ENCODE measurements around the gene GATB.

GATB gene

DNA sequence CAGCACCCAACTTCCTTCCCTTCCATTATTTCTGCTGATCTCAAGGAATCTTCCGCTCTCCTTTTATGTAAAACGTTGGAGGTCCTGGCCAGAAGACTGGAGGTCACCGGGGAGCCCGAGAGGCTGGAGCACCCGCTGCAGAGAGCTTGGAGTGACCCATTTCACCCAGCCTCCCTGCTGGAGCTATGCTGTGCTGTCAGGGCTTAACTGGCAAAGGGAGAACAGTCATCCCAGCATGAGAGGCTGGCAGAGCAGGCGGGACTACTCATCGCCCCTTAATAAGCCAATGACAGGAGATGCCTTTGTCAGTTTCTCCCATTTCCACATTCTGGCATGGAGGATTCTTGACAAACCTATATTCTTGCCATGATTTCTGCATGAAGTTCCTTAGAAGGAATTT lies 98.9 kb downstream of the GATB start:
- no peaks in the 10 kb centered on the region for H3K4me1 ChIP-seq (ENCODE audit: insufficient read depth, low read length)
- H3K9me3 ChIP-seq (ENCODE audit: control insufficient read depth, insufficient read depth, low read length): no peaks in the 10 kb centered on the region
- H3K9ac ChIP-seq (ENCODE audit: low read depth, low read length): no peak overlapping the region
- peaks cover 9% of the 10 kb centered on the region for H3K36me3 ChIP-seq (ENCODE audit: insufficient read depth, low read length)

DNA sequence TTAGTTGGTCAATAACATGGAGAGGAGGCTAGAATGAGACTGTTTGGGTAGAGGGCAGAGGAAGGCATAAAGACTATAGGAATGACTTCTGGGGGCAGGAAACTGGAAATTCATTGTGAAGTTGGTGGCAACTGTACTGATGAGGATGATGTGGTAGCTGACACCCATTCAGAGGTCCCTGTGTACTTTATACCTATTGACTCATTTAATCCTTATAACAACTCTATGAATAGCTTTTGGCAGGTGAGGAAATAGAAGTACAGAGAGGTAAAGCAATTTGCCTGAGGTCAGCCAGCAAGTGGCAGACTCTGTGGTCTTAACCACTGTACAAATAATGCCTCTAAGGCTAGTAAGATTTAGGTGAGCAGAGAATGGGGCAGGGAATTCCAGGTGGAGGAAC lies 100.1 kb downstream of the GATB start:
- Histone ChIP-seq H3K36me3 (ENCODE audit: insufficient read depth, low read length) (peaks cover 13% of the 10 kb centered on the region), H3K9ac (ENCODE audit: low read depth, low read length) (no peak overlapping the region), H3K4me1 (ENCODE audit: insufficient read depth, low read length) (no peaks in the 10 kb centered on the region), H3K9me3 (ENCODE audit: control insufficient read depth, insufficient read depth, low read length) (no peaks in the 10 kb centered on the region)

DNA sequence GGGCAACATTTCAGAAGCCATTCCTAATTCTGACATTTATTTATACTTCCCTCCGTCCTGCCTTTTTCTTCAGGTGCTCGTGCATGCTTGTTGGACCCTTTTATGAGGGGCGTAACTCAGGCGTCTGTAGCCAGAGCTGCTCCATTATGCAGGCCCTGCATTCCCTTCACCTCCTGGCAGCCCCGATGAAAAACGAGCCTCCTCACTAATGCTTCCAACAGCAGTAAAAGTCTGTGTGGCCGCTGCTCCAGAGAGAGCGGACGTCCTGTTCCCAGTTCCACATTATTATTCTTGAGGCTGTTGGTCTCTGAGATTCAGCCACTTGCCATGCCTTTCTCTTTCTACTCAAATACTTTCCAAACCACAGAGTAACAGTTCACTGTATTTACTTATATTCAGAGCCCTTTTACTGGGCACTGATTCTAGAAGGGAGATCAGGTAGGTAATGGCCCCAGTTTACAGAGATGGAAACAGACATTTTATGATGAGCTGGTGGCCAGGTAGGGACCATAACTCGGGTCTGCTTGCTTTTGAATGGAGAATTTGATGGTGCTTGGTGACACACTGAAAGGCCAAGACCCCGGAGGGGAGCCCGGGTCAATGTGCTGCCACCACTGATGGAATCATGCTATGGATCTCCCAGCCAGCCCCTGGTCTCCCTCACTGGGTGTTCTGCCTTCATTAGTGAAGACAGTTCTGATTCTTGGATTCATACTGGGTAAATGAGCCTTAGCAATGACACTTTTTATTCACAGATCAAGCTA lies 101.0 kb downstream of the GATB start:
- Histone ChIP-seq H3K4me1 (ENCODE audit: insufficient read depth, low read length) (no peaks in the 10 kb centered on the region), H3K9me3 (ENCODE audit: control insufficient read depth, insufficient read depth, low read length) (no peaks in the 10 kb centered on the region), H3K36me3 (ENCODE audit: insufficient read depth, low read length) (peaks cover 13% of the 10 kb centered on the region), H3K9ac (ENCODE audit: low read depth, low read length) (no peak overlapping the region)

DNA sequence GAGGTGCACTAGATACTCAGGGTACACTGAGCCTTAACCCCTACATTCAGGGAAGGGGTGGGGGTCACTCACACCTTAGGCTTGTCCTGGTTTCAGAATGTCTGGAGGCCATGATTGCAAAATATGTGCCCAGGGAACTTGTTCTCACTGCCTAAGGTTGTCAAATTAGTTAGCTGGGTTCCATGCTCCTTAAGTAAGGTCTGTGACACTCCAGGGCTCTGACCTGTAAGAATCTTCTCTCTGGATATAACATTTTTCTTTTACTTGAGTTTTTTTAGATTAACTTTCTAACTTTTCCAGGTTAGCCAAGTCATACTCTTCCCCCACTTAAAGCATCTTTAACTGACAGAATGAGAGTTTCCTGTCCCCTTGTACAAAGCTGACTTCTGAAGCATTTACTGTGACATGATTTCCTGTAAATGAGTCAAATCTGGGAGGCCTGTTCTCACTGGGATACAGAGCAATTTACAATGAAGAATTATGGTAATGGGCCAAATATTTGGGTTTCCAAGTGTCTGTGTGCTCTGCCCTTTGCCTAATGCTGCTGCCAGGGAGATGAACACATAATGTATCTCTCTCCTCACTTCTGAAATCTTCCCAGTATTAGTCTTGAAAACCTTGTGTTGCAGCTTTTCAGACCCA lies 101.7 kb downstream of the GATB start:
- no peak overlapping the region for H3K9ac ChIP-seq (ENCODE audit: low read depth, low read length)
- H3K36me3 ChIP-seq (ENCODE audit: insufficient read depth, low read length): peaks cover 12% of the 10 kb centered on the region

DNA sequence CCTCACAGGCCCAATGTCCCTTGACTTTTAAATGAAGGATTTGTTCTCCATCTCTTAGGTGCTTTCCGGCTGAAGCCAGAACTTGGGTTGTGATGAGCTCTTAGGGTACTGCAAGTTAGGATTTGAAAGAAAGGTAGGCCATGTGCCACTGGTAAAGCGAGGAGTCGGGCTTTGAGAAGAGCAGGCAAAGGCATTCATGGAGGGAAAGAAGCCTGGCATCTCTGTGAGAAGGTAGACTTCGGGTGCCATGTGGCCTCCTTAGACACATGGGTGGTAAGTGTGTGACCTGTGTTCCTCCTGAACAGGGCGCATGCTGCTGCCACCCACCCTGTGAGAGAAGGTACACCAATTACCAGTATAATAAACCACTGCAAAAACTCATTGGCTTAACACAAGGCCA lies 102.9 kb downstream of the GATB start:
- no peak overlapping the region for H3K9ac ChIP-seq (ENCODE audit: low read depth, low read length)
- H3K4me1 ChIP-seq (ENCODE audit: insufficient read depth, low read length): no peaks in the 10 kb centered on the region
- peaks cover 6% of the 10 kb centered on the region; the same call in 1 of the 2 replicates for H3K36me3 ChIP-seq (ENCODE audit: insufficient read depth, low read length)
- no peaks in the 10 kb centered on the region for H3K9me3 ChIP-seq (ENCODE audit: control insufficient read depth, insufficient read depth, low read length)

More for the DNA sequence above, 101.7 kb downstream of the GATB start:
- Histone ChIP-seq H3K4me1 (ENCODE audit: insufficient read depth, low read length) (no peaks in the 10 kb centered on the region), H3K9me3 (ENCODE audit: control insufficient read depth, insufficient read depth, low read length) (no peaks in the 10 kb centered on the region)

DNA sequence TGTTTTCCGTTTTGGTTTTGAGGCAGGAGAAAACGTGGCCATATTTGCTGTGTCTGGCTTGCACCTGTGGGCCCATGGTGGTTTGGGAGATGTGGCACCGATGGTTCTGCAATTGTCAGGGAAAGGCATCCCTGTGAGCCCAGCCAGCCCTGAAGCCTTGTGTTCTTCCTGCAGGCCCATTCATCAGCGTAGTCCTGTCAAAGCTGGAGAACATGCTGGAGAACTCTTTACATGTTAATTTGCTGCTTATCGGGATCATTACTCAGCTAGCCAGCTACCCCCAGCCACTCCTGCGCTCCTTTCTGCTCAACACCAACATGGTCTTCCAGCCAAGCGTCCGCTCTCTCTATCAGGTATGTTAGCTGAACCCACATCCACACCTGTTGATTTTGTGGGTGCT lies 104.7 kb downstream of the GATB start:
- Histone ChIP-seq H3K9me3 (ENCODE audit: control insufficient read depth, insufficient read depth, low read length) (no peaks in the 10 kb centered on the region), H3K4me1 (ENCODE audit: insufficient read depth, low read length) (no peaks in the 10 kb centered on the region), H3K9ac (ENCODE audit: low read depth, low read length) (no peak overlapping the region), H3K36me3 (ENCODE audit: insufficient read depth, low read length) (peaks cover 6% of the 10 kb centered on the region; the same call in 1 of the 2 replicates)

DNA sequence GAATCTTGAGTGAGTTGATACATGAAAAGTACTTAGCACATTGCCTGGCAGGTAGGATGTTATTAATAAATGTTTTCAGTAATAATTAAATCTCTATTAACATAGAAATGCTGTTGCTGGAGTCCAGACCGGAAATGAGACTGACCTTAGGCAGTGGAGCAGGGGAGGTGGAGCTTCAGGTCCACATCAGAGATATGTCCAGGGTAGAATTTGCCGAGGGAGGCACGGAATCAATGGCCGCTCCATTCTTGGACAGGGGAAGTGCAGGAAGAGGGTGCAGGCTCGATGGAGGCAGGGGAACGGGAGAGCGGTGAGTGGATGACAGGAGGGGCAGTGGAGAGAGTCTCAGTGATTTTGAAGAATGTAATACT lies 107.3 kb downstream of the GATB start:
- peaks cover 6% of the 10 kb centered on the region; the same call in 1 of the 2 replicates for H3K36me3 ChIP-seq (ENCODE audit: insufficient read depth, low read length)
- no peaks in the 10 kb centered on the region for H3K9me3 ChIP-seq (ENCODE audit: control insufficient read depth, insufficient read depth, low read length)
- no peaks in the 10 kb centered on the region for H3K4me1 ChIP-seq (ENCODE audit: insufficient read depth, low read length)
- no peak overlapping the region for H3K9ac ChIP-seq (ENCODE audit: low read depth, low read length)

DNA sequence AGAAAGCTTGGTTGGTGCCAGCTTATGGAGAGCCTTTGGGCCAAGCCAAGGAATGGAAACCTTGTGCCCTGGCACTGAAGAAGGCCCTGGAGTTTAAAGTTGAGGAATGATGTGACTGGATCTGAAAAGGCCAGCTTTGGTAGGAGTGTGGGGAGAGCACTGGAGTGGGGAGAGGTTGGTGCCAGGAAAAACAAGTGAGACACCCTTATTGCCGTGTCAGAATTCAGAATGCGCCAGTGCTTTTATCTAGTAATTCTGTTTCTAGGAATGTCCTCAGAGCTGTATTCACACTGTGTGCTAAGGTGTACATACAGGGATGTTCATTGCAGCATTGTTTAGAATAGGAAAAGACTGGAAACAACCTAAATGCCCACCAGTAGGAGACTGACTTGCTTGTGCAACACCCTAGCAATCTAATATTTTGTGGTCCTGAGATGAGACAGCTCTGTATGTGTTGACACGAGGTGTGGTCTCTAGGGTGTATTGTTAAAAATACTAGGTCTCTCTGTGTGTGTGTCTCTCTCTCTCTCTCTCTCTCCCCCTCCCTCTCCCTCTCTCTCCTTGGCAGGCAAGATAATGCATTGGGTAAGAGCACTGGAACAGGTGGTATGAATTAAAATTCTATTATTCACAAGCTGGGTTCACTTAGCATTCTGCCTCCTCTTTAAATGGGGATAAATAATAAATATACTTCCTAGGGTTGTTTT lies 107.8 kb downstream of the GATB start:
- H3K9ac ChIP-seq (ENCODE audit: low read depth, low read length): no peak overlapping the region
- peaks cover 6% of the 10 kb centered on the region; the same call in 1 of the 2 replicates for H3K36me3 ChIP-seq (ENCODE audit: insufficient read depth, low read length)
- H3K4me1 ChIP-seq (ENCODE audit: insufficient read depth, low read length): no peaks in the 10 kb centered on the region
- no peaks in the 10 kb centered on the region for H3K9me3 ChIP-seq (ENCODE audit: control insufficient read depth, insufficient read depth, low read length)

DNA sequence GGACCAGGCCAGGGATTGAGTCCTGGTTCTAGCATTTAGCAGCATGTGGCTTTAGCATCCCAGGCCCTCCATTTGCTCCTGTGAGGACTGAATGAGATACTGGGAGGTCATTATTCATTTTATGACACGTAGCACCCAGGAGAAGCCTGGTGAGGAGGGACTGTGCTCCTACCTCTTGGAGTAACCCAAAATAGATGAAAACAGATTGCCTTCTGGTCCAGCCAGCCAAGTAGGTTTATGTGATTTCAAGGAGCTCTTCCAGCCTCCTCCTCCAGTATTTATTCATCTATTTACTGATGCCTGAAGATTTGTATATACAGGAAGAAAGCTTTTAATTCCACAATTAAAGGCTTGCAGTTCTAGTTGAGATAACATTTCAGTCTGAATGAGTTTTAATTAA lies 109.3 kb downstream of the GATB start:
- H3K4me1 ChIP-seq (ENCODE audit: insufficient read depth, low read length): peaks cover 3% of the 10 kb centered on the region
- H3K9ac ChIP-seq (ENCODE audit: low read depth, low read length): no peak overlapping the region
- H3K9me3 ChIP-seq (ENCODE audit: control insufficient read depth, insufficient read depth, low read length): no peaks in the 10 kb centered on the region
- no peaks in the 10 kb centered on the region for H3K36me3 ChIP-seq (ENCODE audit: insufficient read depth, low read length)

DNA sequence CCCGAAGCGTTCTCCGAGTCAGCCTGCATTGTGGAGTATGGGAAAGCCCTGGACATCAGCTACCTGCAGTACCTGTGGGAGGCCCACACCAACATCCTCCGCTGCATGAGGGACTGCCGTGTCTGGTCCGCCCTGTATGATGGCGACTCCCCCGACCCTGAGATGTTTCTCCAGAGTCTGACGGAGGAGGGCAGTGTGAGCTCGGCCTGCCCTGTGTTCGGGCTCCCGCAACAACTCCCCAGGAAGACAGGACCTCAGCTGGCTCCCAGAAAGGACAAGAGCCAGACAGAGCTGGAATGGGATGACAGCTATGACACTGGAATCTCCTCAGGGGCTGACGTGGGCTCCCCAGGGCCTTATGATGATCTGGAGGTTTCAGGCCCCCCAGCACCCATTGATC lies 111.3 kb downstream of the GATB start:
- Histone ChIP-seq H3K9me3 (ENCODE audit: control insufficient read depth, insufficient read depth, low read length) (no peaks in the 10 kb centered on the region), H3K4me1 (ENCODE audit: insufficient read depth, low read length) (peaks cover 10% of the 10 kb centered on the region), H3K36me3 (ENCODE audit: insufficient read depth, low read length) (no peaks in the 10 kb centered on the region), H3K9ac (ENCODE audit: low read depth, low read length) (no peak overlapping the region)

DNA sequence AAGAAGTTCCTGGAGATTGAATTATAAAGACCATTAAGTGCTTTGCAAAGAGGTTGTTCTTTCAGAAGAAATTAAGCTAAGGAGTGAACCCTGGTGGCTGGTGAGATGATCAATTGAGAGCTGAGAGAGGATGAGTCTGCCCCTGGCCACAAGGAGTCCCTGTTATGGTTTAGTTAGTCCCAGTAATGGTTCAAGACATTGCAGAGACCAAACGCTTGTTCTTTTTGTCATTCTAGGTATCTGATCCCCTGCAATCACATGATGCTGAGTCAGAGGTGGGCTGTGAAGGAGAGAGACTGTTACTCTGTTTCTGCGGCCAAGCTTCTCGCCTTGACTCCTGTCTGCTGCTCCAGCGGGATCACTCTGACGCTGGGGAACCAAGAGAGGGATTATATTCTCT lies 114.5 kb downstream of the GATB start:
- no peaks in the 10 kb centered on the region for H3K36me3 ChIP-seq (ENCODE audit: insufficient read depth, low read length)
- no peaks in the 10 kb centered on the region for H3K9me3 ChIP-seq (ENCODE audit: control insufficient read depth, insufficient read depth, low read length)
- H3K4me1 ChIP-seq (ENCODE audit: insufficient read depth, low read length): peaks cover 10% of the 10 kb centered on the region
- H3K9ac ChIP-seq (ENCODE audit: low read depth, low read length): no peak overlapping the region

DNA sequence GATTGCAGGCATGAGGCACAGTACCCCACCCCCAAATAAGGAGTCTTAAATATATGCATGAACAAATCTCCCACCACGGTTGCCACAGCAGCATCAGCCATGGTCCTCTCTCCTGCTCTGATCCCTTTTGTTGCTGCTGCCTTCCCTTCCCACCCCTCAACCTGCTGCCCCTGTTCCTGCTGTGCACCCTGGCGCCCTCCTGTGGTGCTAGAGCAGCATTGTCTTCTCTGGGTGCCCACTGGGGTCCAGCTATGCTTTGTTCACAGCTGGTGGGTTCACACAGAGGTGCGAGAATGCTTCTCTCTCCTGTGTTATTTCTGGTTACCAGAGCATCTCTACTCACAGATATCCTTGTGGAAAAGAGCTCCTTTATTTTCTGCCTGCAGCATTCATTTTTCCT lies 116.2 kb downstream of the GATB start:
- H3K36me3 ChIP-seq (ENCODE audit: insufficient read depth, low read length): no peaks in the 10 kb centered on the region
- H3K4me1 ChIP-seq (ENCODE audit: insufficient read depth, low read length): peaks cover 19% of the 10 kb centered on the region
- H3K9ac ChIP-seq (ENCODE audit: low read depth, low read length): no peak overlapping the region
- H3K9me3 ChIP-seq (ENCODE audit: control insufficient read depth, insufficient read depth, low read length): no peaks in the 10 kb centered on the region

DNA sequence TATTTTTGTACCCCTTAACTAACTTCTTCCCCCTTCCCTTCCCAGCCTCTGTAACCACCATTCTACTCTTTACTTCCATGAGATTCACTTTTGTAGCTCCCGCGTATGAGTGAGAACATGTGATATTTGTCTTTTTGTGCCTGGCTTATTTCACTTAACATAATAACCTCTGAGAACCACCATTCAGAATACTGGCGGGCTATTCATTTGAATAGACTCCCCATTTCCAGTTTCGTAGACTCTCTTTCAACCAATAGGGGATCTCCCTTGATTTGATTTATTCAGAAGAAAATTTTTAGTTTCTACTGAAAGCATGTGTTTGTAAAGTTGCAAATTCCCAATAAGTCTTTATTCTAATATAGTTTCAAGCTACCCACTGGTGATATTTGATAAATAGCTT lies 117.2 kb downstream of the GATB start:
- Histone ChIP-seq H3K36me3 (ENCODE audit: insufficient read depth, low read length) (no peaks in the 10 kb centered on the region), H3K9ac (ENCODE audit: low read depth, low read length) (no peak overlapping the region), H3K4me1 (ENCODE audit: insufficient read depth, low read length) (peaks cover 19% of the 10 kb centered on the region), H3K9me3 (ENCODE audit: control insufficient read depth, insufficient read depth, low read length) (no peaks in the 10 kb centered on the region)

DNA sequence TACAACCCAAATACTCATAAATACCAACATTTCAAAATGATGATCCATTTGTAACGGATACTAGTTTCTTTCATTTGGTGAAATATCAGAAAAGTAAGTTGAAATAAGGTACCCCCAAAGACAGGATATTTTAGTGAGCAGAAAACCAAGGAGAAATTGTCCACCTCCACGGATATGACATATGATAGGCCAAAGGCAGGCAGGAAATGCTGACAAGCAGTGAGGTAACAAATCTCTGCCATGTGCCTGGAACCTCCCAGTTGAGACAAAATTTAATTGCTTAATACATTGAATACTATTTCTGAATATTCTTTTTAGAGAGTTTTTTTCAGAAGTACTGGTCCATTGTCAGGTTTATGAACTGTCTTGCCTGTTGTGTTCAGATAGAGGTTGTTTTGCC lies 118.8 kb downstream of the GATB start:
- Histone ChIP-seq H3K9me3 (ENCODE audit: control insufficient read depth, insufficient read depth, low read length) (no peaks in the 10 kb centered on the region), H3K9ac (ENCODE audit: low read depth, low read length) (no peak overlapping the region), H3K4me1 (ENCODE audit: insufficient read depth, low read length) (peaks cover 19% of the 10 kb centered on the region), H3K36me3 (ENCODE audit: insufficient read depth, low read length) (no peaks in the 10 kb centered on the region)

DNA sequence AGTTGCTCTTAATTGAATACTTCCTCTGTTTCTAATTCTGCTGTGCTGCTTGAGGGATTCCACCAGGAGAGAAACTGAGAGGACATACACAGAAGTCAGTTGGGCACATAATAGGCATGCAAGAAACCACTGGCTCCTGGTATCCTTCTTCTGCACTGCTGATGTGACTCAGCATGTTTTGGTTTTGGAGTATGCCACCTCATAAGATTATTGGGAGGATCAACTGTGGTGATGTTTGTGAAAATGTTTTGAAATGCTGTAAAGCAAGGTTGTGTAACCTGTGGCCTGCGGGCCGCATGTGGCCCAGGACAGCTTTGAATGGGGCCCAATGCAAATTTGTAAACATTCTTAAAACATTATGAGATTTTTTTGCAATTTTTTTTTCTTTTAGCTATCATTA lies 119.6 kb downstream of the GATB start:
- Histone ChIP-seq H3K9ac (ENCODE audit: low read depth, low read length) (no peak overlapping the region), H3K36me3 (ENCODE audit: insufficient read depth, low read length) (no peaks in the 10 kb centered on the region), H3K9me3 (ENCODE audit: control insufficient read depth, insufficient read depth, low read length) (no peaks in the 10 kb centered on the region), H3K4me1 (ENCODE audit: insufficient read depth, low read length) (peaks cover 14% of the 10 kb centered on the region; the same call in 1 of the 2 replicates)
